ENCODE measurements around the gene PLPP3. TPM values are rescaled to one million over a fixed set of nuclear protein-coding genes. Genes with fewer than 3 reads are reported as not detected.

Gene PLPP3
- total RNA-seq, 1 experiment from 2014 or later = 8.2 TPM

DNA sequence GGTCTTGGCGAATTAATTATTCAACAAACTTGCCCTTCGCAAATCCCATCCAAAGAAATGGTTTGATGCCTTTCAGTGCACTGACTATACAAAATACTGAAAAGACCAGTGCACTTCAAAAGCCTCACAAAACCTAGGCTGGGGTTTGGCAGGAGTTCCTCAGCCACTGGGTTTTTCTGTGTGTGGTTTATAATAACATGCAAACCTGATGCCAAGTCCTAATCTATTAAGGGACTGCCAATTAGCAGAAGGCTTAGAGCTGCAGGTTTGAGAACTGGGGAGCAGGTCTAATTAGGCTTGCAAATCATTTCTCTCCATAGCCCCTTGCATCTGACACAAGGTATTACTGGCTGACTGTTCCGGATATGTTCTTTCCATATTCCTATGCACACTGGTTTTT is 27.7 kb downstream of the PLPP3 start:
- ATAC-seq (no peak), DNase-seq (ENCODE audit: low read depth, low spot score) (no peak)
- no peaks in the 10 kb centered on the region for H3K4me1 ChIP-seq (ENCODE audit: control insufficient read depth, insufficient read depth, low read length)
- H3K27me3 ChIP-seq (ENCODE audit: control insufficient read depth, insufficient read depth, low read length) = no peaks in the 10 kb centered on the region
- BruUV-seq (replicated peaks) = no TSS peak
- ChIA-PET CTCF (no interaction called here), POLR2A (no interaction called here)
- intact Hi-C loops (cut with micrococcal nuclease; ENCODE audit: unreplicated experiment) = no loop called here
- in situ Hi-C loops (cut with HindIII; ENCODE audit: low pct_unique_long_range_greater_than_20kb, low sequenced_read_pairs) = no loop called here
- H3K27ac ChIP-seq (ENCODE audit: low read length) = no peak overlapping the region
- H3K36me3 ChIP-seq (ENCODE audit: control insufficient read depth, insufficient read depth, low read length) = no peaks in the 10 kb centered on the region
- no peak overlapping the region for H3K4me3 ChIP-seq (ENCODE audit: low read depth in 2 of 2, low read length in 2 of 2)
- H3K9me3 ChIP-seq (ENCODE audit: control insufficient read depth, insufficient read depth, low read depth, low read length) = no peaks in the 10 kb centered on the region
- TF ChIP-seq SIN3A (IDR thresholded peaks at IDR 0.05; ENCODE audit: borderline replicate concordance, insufficient read depth, low read depth, low read length) (no peak), CTCF (IDR thresholded peaks at IDR 0.05) (no peak), TCF7L2 (IDR thresholded peaks at IDR 0.05; ENCODE audit: low read depth, low read length) (no peak), POLR2AphosphoS5 (IDR thresholded peaks at IDR 0.05; ENCODE audit: low read depth, low read length) (no peak)
- TF ChIP-seq, protein P1, sequence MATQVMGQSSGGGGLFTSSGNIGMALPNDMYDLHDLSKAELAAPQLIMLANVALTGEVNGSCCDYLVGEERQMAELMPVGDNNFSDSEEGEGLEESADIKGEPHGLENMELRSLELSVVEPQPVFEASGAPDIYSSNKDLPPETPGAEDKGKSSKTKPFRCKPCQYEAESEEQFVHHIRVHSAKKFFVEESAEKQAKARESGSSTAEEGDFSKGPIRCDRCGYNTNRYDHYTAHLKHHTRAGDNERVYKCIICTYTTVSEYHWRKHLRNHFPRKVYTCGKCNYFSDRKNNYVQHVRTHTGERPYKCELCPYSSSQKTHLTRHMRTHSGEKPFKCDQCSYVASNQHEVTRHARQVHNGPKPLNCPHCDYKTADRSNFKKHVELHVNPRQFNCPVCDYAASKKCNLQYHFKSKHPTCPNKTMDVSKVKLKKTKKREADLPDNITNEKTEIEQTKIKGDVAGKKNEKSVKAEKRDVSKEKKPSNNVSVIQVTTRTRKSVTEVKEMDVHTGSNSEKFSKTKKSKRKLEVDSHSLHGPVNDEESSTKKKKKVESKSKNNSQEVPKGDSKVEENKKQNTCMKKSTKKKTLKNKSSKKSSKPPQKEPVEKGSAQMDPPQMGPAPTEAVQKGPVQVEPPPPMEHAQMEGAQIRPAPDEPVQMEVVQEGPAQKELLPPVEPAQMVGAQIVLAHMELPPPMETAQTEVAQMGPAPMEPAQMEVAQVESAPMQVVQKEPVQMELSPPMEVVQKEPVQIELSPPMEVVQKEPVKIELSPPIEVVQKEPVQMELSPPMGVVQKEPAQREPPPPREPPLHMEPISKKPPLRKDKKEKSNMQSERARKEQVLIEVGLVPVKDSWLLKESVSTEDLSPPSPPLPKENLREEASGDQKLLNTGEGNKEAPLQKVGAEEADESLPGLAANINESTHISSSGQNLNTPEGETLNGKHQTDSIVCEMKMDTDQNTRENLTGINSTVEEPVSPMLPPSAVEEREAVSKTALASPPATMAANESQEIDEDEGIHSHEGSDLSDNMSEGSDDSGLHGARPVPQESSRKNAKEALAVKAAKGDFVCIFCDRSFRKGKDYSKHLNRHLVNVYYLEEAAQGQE (IDR thresholded peaks at IDR 0.05; ENCODE audit: insufficient read depth in 1 of 2, low read depth in 2 of 2, low read length in 1 of 2) = no peak

DNA sequence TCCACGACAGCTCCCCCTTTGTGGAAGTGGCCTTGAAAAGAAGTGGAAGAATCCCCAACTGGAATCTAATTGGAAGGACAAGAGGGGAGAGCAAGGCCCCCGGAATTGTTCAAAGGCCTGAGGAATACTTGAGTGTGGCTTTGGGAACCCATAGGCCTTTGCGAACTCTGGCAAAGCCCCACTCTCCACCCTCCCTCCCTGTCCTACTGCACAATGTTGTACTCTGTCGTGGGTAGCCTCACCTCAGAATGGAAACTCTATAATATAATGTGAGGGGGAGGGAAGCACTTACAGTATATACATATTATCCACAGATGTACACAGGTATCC is 28.5 kb downstream of the PLPP3 start:
- Histone ChIP-seq H3K4me1 (ENCODE audit: control insufficient read depth, insufficient read depth, low read length) (no peaks in the 10 kb centered on the region), H3K9me3 (ENCODE audit: control insufficient read depth, insufficient read depth, low read depth, low read length) (no peaks in the 10 kb centered on the region), H3K27ac (ENCODE audit: low read length) (no peak overlapping the region), H3K4me3 (ENCODE audit: low read depth in 2 of 2, low read length in 2 of 2) (no peak overlapping the region), H3K27me3 (ENCODE audit: control insufficient read depth, insufficient read depth, low read length) (no peaks in the 10 kb centered on the region), H3K36me3 (ENCODE audit: control insufficient read depth, insufficient read depth, low read length) (no peaks in the 10 kb centered on the region)
- no TSS peak for BruUV-seq (replicated peaks)
- ChIA-PET POLR2A (no interaction called here), CTCF (no interaction called here)
- intact Hi-C loops (cut with micrococcal nuclease; ENCODE audit: unreplicated experiment) (no loop called here), in situ Hi-C loops (cut with HindIII; ENCODE audit: low pct_unique_long_range_greater_than_20kb, low sequenced_read_pairs) (no loop called here)
- TF ChIP-seq TCF7L2 (IDR thresholded peaks at IDR 0.05; ENCODE audit: low read depth, low read length) = no peak
- TF ChIP-seq SIN3A (IDR thresholded peaks at IDR 0.05; ENCODE audit: borderline replicate concordance, insufficient read depth, low read depth, low read length) = no peak
- TF ChIP-seq POLR2AphosphoS5 (IDR thresholded peaks at IDR 0.05; ENCODE audit: low read depth, low read length) = no peak
- no peak for TF ChIP-seq CTCF (IDR thresholded peaks at IDR 0.05)
- TF ChIP-seq, protein P1 (IDR thresholded peaks at IDR 0.05; ENCODE audit: insufficient read depth in 1 of 2, low read depth in 2 of 2, low read length in 1 of 2) = no peak
- ATAC-seq (no peak), DNase-seq (ENCODE audit: low read depth, low spot score) (no peak)
